Caco-2 (cell line): ENCODE measurements around the gene MGA. TPM values are rescaled to one million over a fixed set of nuclear protein-coding genes. Genes with fewer than 3 reads are reported as not detected.

ENCODE experiments used
- BruUV-seq: library from RNA; stranded (reverse); fragments of 400-500 nt; replicated peaks from 2 replicates; lab custom pipeline; 2021; lab: Mats Ljungman, UMichigan
- CTCF ChIA-PET: fragments of 300-600 bp; sonication (Branson Sonifier 250); formaldehyde crosslinking; loops from one replicate; lab custom pipeline; 2022; ENCODE audit warnings: antibody characterized with exemption; lab: Charles Lee
- POLR2A ChIA-PET: fragments of 300-600 bp; sonication (Branson Sonifier 250); formaldehyde crosslinking; loops from one replicate; lab custom pipeline; 2022; ENCODE audit warnings: antibody characterized with exemption; lab: Charles Lee
- DNase-seq, 2 experiments: peaks; one replicate each; pipeline versions ENCODE4 v3.0.0 to v3.0.0-alpha.2; 2020 to 2022
- H3K27me3 ChIP-seq: replicated peaks from 2 replicates; pipeline ENCODE4 v1.6.0; 2011; ENCODE audit warnings: low read length; ENCODE audit not compliant: control insufficient read depth, insufficient read depth
- H3K36me3 ChIP-seq: 2 replicates; pipeline ENCODE4 v1.5.1; 2011; ENCODE audit warnings: low read length; ENCODE audit not compliant: control insufficient read depth, insufficient read depth
- H3K4me1 ChIP-seq: fragments of 250-450 bp; sonication (Bioruptor Pico); 2 replicates; pipeline ENCODE4 v1.5.1; 2020; ENCODE audit warnings: mild to moderate bottlenecking
- H3K4me3 ChIP-seq: 2 replicates; pipeline ENCODE4 v1.5.1; 2011; ENCODE audit warnings: low read depth, mild to moderate bottlenecking, control low read depth, low read length
- H3K9me3 ChIP-seq: fragments of 250-450 bp; sonication (Bioruptor Pico); 2 replicates; pipeline ENCODE4 v1.5.1; 2020; ENCODE audit warnings: mild to moderate bottlenecking, moderate library complexity
- H3K27ac Mint-ChIP-seq: one replicate; pipeline ENCODE4 v1.8.0; 2022; ENCODE audit warnings: mixed read lengths; ENCODE audit not compliant: unreplicated experiment
- H3K27me3 Mint-ChIP-seq: one replicate; pipeline ENCODE4 v1.8.0; 2022; ENCODE audit warnings: mixed read lengths; ENCODE audit not compliant: insufficient read depth, unreplicated experiment
- H3K36me3 Mint-ChIP-seq: one replicate; pipeline ENCODE4 v1.8.0; 2022; ENCODE audit warnings: mild to moderate bottlenecking, mixed read lengths; ENCODE audit not compliant: insufficient read depth, unreplicated experiment
- H3K4me1 Mint-ChIP-seq: one replicate; pipeline ENCODE4 v1.8.0; 2022; ENCODE audit warnings: low read depth, mixed read lengths; ENCODE audit not compliant: unreplicated experiment
- H3K4me3 Mint-ChIP-seq: one replicate; pipeline ENCODE4 v1.8.0; 2022; ENCODE audit warnings: mild to moderate bottlenecking, moderate library complexity, mixed read lengths; ENCODE audit not compliant: unreplicated experiment
- H3K9me3 Mint-ChIP-seq: one replicate; pipeline ENCODE4 v1.8.0; 2022; ENCODE audit warnings: mixed read lengths; ENCODE audit not compliant: unreplicated experiment
- intact Hi-C: fragments of 100-400 bp; cut with micrococcal nuclease; formaldehyde crosslinking; loops from one replicate; pipeline ENCODE4 v1.10.0; 2022; ENCODE audit not compliant: unreplicated experiment
- total RNA-seq: library from RNA; stranded (reverse); gene quantifications from 2 replicates; pipeline ENCODE4 v1.2.3, GENCODE V29; 2022
- TF ChIP-seq, protein P1 (sequence below), 2 experiments: fragments of 200-600 bp in 1 of 2; IDR thresholded peaks; 1 replicate in 1 of 2; 2 replicates in 1 of 2; pipeline versions ENCODE4 v1.5.1 to v1.8.0; 2011 to 2022; ENCODE audit warnings: antibody characterized with exemption in 1 of 2, control low read depth in 1 of 2, inconsistent platforms in 1 of 2, low read depth in 1 of 2, low read length in 1 of 2, mild to moderate bottlenecking in 1 of 2, moderate library complexity in 1 of 2; ENCODE audit not compliant: insufficient read depth in 1 of 2, severe bottlenecking in 1 of 2, unreplicated experiment in 1 of 2

Gene MGA
- total RNA-seq, 1 experiment from 2014 or later = 59.6 TPM

DNA sequence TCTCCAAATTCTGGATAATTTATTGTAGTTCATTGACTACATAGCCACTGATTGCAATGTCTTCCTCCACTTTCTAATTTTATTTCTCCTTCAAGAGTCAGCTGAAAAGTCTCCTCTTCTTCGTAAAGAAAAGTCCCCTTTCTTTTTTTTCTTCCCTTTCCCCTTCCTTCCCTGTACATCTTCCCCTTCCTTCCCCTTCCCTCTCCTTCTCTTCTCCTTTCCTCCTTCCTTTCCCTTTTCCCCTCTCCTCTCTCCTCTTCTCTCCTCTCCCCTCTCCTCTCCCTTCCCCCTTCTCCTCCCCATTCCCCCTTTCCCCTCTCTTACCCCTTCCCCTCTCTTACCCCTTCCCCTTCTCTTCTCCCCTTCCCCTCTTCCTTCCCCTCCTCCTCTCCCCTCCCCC is 8.8 kb upstream of the MGA start:
- TF ChIP-seq, protein P1, sequence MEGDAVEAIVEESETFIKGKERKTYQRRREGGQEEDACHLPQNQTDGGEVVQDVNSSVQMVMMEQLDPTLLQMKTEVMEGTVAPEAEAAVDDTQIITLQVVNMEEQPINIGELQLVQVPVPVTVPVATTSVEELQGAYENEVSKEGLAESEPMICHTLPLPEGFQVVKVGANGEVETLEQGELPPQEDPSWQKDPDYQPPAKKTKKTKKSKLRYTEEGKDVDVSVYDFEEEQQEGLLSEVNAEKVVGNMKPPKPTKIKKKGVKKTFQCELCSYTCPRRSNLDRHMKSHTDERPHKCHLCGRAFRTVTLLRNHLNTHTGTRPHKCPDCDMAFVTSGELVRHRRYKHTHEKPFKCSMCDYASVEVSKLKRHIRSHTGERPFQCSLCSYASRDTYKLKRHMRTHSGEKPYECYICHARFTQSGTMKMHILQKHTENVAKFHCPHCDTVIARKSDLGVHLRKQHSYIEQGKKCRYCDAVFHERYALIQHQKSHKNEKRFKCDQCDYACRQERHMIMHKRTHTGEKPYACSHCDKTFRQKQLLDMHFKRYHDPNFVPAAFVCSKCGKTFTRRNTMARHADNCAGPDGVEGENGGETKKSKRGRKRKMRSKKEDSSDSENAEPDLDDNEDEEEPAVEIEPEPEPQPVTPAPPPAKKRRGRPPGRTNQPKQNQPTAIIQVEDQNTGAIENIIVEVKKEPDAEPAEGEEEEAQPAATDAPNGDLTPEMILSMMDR (IDR thresholded peaks at IDR 0.05; ENCODE audit: insufficient read depth in 1 of 2, low read depth in 1 of 2, low read length in 1 of 2, severe bottlenecking in 1 of 2, unreplicated experiment in 1 of 2) = no peak
- H3K4me1 Mint-ChIP-seq = peaks cover 14% of the 10 kb centered on the region
- DNase-seq = no peak
- CTCF ChIA-PET = no interaction called here
- H3K4me3 ChIP-seq = no peak overlapping the region
- POLR2A ChIA-PET = no interaction called here
- no peaks in the 10 kb centered on the region for H3K9me3 Mint-ChIP-seq
- H3K36me3 Mint-ChIP-seq = peaks cover 15% of the 10 kb centered on the region
- H3K4me3 Mint-ChIP-seq = no peak overlapping the region
- H3K9me3 ChIP-seq = peaks cover 6% of the 10 kb centered on the region; the same call in 1 of the 2 replicates
- intact Hi-C loops = no loop called here
- H3K36me3 ChIP-seq = no peaks in the 10 kb centered on the region
- no peaks in the 10 kb centered on the region for H3K27me3 Mint-ChIP-seq
- no peaks in the 10 kb centered on the region for H3K27me3 ChIP-seq
- H3K4me1 ChIP-seq = peaks cover 13% of the 10 kb centered on the region
- BruUV-seq = no TSS peak
- H3K27ac Mint-ChIP-seq = no peak overlapping the region

DNA sequence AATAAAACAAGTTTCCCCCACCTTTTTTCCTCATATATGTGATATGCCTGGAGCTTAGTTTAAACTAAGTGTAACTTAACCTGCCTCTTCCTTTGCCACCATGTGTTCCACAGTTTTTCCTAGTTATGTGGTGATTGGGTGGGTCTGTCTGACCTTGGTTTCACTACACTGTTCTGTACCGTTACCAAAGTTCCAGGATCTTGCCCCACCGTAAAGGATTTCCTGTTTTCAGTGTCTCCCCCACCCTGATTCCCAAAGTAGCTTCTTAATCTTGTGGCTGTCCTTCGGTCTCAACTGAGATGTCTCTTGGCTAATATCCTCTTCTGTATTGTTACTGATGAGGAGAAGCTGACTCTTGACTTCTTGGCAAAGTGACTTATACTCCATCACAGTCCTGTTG is 6.4 kb upstream of the MGA start:
- POLR2A ChIA-PET = interaction anchor here (0.6 kb wide), 1 partner anchor 11 kb away, joined by 3 read pairs; no protein-coding TSS in a partner anchor
- TF ChIP-seq, protein P1 (IDR thresholded peaks at IDR 0.05; ENCODE audit: insufficient read depth in 1 of 2, low read depth in 1 of 2, low read length in 1 of 2, severe bottlenecking in 1 of 2, unreplicated experiment in 1 of 2) = no peak
- DNase-seq = no peak
- H3K4me1 ChIP-seq = peaks cover 11% of the 10 kb centered on the region
- Mint-ChIP-seq H3K27me3 (no peaks in the 10 kb centered on the region), H3K27ac (no peak overlapping the region), H3K36me3 (peaks cover 15% of the 10 kb centered on the region), H3K4me1 (peaks cover 20% of the 10 kb centered on the region), H3K9me3 (no peaks in the 10 kb centered on the region), H3K4me3 (no peak overlapping the region)
- no peak overlapping the region for H3K4me3 ChIP-seq
- H3K36me3 ChIP-seq = no peaks in the 10 kb centered on the region
- BruUV-seq = no TSS peak
- intact Hi-C loops = no loop called here
- CTCF ChIA-PET = interaction anchor here (0.6 to 1.1 kb wide), 2 partner anchors 67 to 226 kb away, joined by 3 read pairs; no protein-coding TSS in a partner anchor
- H3K27me3 ChIP-seq = no peaks in the 10 kb centered on the region
- H3K9me3 ChIP-seq = peaks cover 6% of the 10 kb centered on the region; the same call in 1 of the 2 replicates

DNA sequence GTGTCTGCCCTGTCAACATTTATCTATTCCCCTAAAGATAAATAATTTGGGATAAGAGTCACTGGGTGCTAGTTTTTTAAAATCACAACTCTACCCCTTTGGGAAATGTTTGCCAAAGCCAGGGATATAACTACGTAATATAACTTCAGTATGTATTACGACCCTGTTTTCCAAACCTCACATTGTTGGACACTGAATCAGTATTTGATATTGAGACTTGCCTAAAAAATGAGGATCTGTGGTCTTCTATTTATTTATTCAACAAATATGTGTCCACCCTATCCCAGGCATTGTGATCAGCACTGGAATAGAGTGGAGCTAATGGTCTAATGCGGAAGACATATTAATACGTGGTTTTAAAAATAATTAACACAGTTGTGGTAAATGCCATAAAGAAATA is 4.5 kb upstream of the MGA start:
- Histone ChIP-seq H3K4me1 (peaks cover 18% of the 10 kb centered on the region), H3K4me3 (no peak overlapping the region), H3K36me3 (no peaks in the 10 kb centered on the region), H3K27me3 (no peaks in the 10 kb centered on the region), H3K9me3 (no peaks in the 10 kb centered on the region)
- peaks cover 27% of the 10 kb centered on the region for H3K36me3 Mint-ChIP-seq
- no peaks in the 10 kb centered on the region for H3K27me3 Mint-ChIP-seq
- BruUV-seq = no TSS peak
- no peak overlapping the region for H3K27ac Mint-ChIP-seq
- H3K9me3 Mint-ChIP-seq = no peaks in the 10 kb centered on the region
- peaks cover 28% of the 10 kb centered on the region for H3K4me1 Mint-ChIP-seq
- no peak overlapping the region for H3K4me3 Mint-ChIP-seq
- ChIA-PET POLR2A (no interaction called here), CTCF (no interaction called here)
- no peak for DNase-seq
- TF ChIP-seq, protein P1 (IDR thresholded peaks at IDR 0.05; ENCODE audit: insufficient read depth in 1 of 2, low read depth in 1 of 2, low read length in 1 of 2, severe bottlenecking in 1 of 2, unreplicated experiment in 1 of 2) = no peak
- intact Hi-C loops = no loop called here
